Measurements from ENCODE around the gene ZFP57.

The ZFP57 gene

GRCh38 chr6:29630315-29630714 is 50.6 kb downstream of the ZFP57 start:
- no peak for ATAC-seq

GRCh38 chr6:29629571-29629970 is 51.4 kb downstream of the ZFP57 start:
- no peak for ATAC-seq
- no peak for TF ChIP-seq OSR1 (CRISPR knock-in tag; IDR thresholded peaks at IDR 0.05)
- TF ChIP-seq ZFP3 (CRISPR knock-in tag; IDR thresholded peaks at IDR 0.05), result no peak
- no peak for TF ChIP-seq TOX (CRISPR knock-in tag; IDR thresholded peaks at IDR 0.05; ENCODE audit: borderline replicate concordance)
- no peak for TF ChIP-seq GLIS3 (CRISPR knock-in tag; IDR thresholded peaks at IDR 0.05)
- TF ChIP-seq ZNF8 (CRISPR knock-in tag; IDR thresholded peaks at IDR 0.05), result no peak
- no peak for TF ChIP-seq ESRRG (CRISPR knock-in tag; IDR thresholded peaks at IDR 0.05)
- no peak for TF ChIP-seq ZC3H10 (CRISPR knock-in tag; IDR thresholded peaks at IDR 0.05)

More at GRCh38 chr6:29630315-29630714, 50.6 kb downstream of the ZFP57 start:
- TF ChIP-seq ZNF565 (CRISPR knock-in tag; conservative IDR thresholded peaks at IDR 0.05; ENCODE audit: low read depth) (no peak), POU6F1 (CRISPR knock-in tag; IDR thresholded peaks at IDR 0.05; ENCODE audit: borderline replicate concordance, low read depth) (no peak), ZFP3 (CRISPR knock-in tag; IDR thresholded peaks at IDR 0.05) (no peak), ESRRG (CRISPR knock-in tag; IDR thresholded peaks at IDR 0.05) (no peak), ZNF70 (CRISPR knock-in tag; IDR thresholded peaks at IDR 0.05) (no peak), ISL1 (CRISPR knock-in tag; IDR thresholded peaks at IDR 0.05) (no peak), CSDC2 (CRISPR knock-in tag; IDR thresholded peaks at IDR 0.05) (no peak), ZNF8 (CRISPR knock-in tag; IDR thresholded peaks at IDR 0.05) (no peak), OSR1 (CRISPR knock-in tag; IDR thresholded peaks at IDR 0.05) (no peak), TCF4 (CRISPR knock-in tag; IDR thresholded peaks at IDR 0.05; ENCODE audit: borderline replicate concordance) (no peak), ARNTL (CRISPR knock-in tag; IDR thresholded peaks at IDR 0.05; ENCODE audit: borderline replicate concordance, low read depth) (no peak), PATZ1 (CRISPR knock-in tag; IDR thresholded peaks at IDR 0.05; ENCODE audit: borderline replicate concordance) (no peak), CREB5 (CRISPR knock-in tag; IDR thresholded peaks at IDR 0.05; ENCODE audit: low read depth) (no peak), ZC3H10 (CRISPR knock-in tag; IDR thresholded peaks at IDR 0.05) (no peak), CSRNP3 (CRISPR knock-in tag; IDR thresholded peaks at IDR 0.05) (no peak), SNAI2 (CRISPR knock-in tag; IDR thresholded peaks at IDR 0.05) (no peak)

GRCh38 chr6:29628419-29629281 is 52.3 kb downstream of the ZFP57 start:
- peak; percentile 74 for ATAC-seq
- TF ChIP-seq ARNTL (CRISPR knock-in tag; IDR thresholded peaks at IDR 0.05; ENCODE audit: borderline replicate concordance, low read depth) (no peak), GLIS3 (CRISPR knock-in tag; IDR thresholded peaks at IDR 0.05) (no peak), PPARA (CRISPR knock-in tag; IDR thresholded peaks at IDR 0.05; ENCODE audit: borderline replicate concordance) (no peak), ZFP30 (CRISPR knock-in tag; IDR thresholded peaks at IDR 0.05) (no peak), POU6F1 (CRISPR knock-in tag; IDR thresholded peaks at IDR 0.05; ENCODE audit: borderline replicate concordance, low read depth) (no peak), ZNF8 (CRISPR knock-in tag; IDR thresholded peaks at IDR 0.05) (no peak), TCF4 (CRISPR knock-in tag; IDR thresholded peaks at IDR 0.05; ENCODE audit: borderline replicate concordance) (no peak), CSRNP3 (CRISPR knock-in tag; IDR thresholded peaks at IDR 0.05) (no peak), SNAI2 (CRISPR knock-in tag; IDR thresholded peaks at IDR 0.05) (no peak), CSDC2 (CRISPR knock-in tag; IDR thresholded peaks at IDR 0.05) (no peak), ZC3H10 (CRISPR knock-in tag; IDR thresholded peaks at IDR 0.05) (no peak), ZNF565 (CRISPR knock-in tag; conservative IDR thresholded peaks at IDR 0.05; ENCODE audit: low read depth) (no peak), ISL1 (CRISPR knock-in tag; IDR thresholded peaks at IDR 0.05) (no peak), ZNF70 (CRISPR knock-in tag; IDR thresholded peaks at IDR 0.05) (no peak)

Measured in SK-N-SH treated with all-trans-retinoic acid at 6 μM for 48 hours (cell line).